SK-N-SH treated with all-trans-retinoic acid at 6 μM for 48 hours (cell line): ENCODE results near the gene DPF3.

ENCODE experiments used
- ATAC-seq: fragments of 200-7000 bp; cut with Tn5 transposase; 3 replicates; pipeline ENCODE4 v1.9.1; 2020; ENCODE audit warnings: mild to moderate bottlenecking, moderate library complexity
- ARNTL ChIP-seq: fragments of 450-650 bp; formaldehyde crosslinking; IDR thresholded peaks from 2 replicates; pipeline ENCODE4 v1.5.0; 2020; ENCODE audit warnings: low read depth, mild to moderate bottlenecking, moderate library complexity, borderline replicate concordance
- CSDC2 ChIP-seq: fragments of 250-450 bp; sonication (Bioruptor Pico); IDR thresholded peaks from 2 replicates; pipeline ENCODE4 v1.5.0; 2020; ENCODE audit warnings: mild to moderate bottlenecking, moderate library complexity
- ESRRG ChIP-seq: fragments of 250-450 bp; sonication (Bioruptor Pico); IDR thresholded peaks from 2 replicates; pipeline ENCODE4 v1.6.1; 2021; ENCODE audit warnings: mild to moderate bottlenecking
- GLIS3 ChIP-seq: fragments of 250-450 bp; sonication (Bioruptor Pico); IDR thresholded peaks from 2 replicates; pipeline ENCODE4 v1.5.0; 2020; ENCODE audit warnings: mild to moderate bottlenecking, moderate library complexity
- ISL1 ChIP-seq: fragments of 250-450 bp; sonication (Bioruptor Pico); IDR thresholded peaks from 2 replicates; pipeline ENCODE4 v2.1.2; 2022; ENCODE audit warnings: mild to moderate bottlenecking, moderate library complexity
- OSR1 ChIP-seq: fragments of 250-450 bp; sonication (Bioruptor Pico); IDR thresholded peaks from 2 replicates; pipeline ENCODE4 v1.8.0; 2022; ENCODE audit warnings: moderate library complexity, mild to moderate bottlenecking, inconsistent platforms
- PPARA ChIP-seq: fragments of 250-450 bp; sonication (Bioruptor Pico); IDR thresholded peaks from 2 replicates; pipeline ENCODE4 v1.5.0; 2020; ENCODE audit warnings: mild to moderate bottlenecking, borderline replicate concordance
- RARB ChIP-seq: fragments of 250-450 bp; sonication (Bioruptor Pico); IDR thresholded peaks from 2 replicates; pipeline ENCODE4 v1.8.0; 2021; ENCODE audit warnings: mild to moderate bottlenecking, moderate library complexity
- TCF4 ChIP-seq: fragments of 250-450 bp; sonication (Bioruptor Pico); IDR thresholded peaks from 2 replicates; pipeline ENCODE4 v1.8.0; 2021; ENCODE audit warnings: mild to moderate bottlenecking, moderate library complexity, borderline replicate concordance
- ZC3H10 ChIP-seq: fragments of 250-450 bp; sonication (Bioruptor Pico); IDR thresholded peaks from 2 replicates; pipeline ENCODE4 v1.5.1; 2021; ENCODE audit warnings: mild to moderate bottlenecking, moderate library complexity
- ZFP3 ChIP-seq: fragments of 250-450 bp; sonication (Bioruptor Pico); IDR thresholded peaks from 2 replicates; pipeline ENCODE4 v1.5.0; 2020; ENCODE audit warnings: mild to moderate bottlenecking, moderate library complexity
- ZFP30 ChIP-seq: fragments of 450-650 bp; formaldehyde crosslinking; IDR thresholded peaks from 2 replicates; pipeline ENCODE4 v1.5.0; 2022; ENCODE audit warnings: mild to moderate bottlenecking, moderate library complexity
- ZNF565 ChIP-seq: fragments of 450-650 bp; formaldehyde crosslinking; conservative IDR thresholded peaks from 2 replicates; pipeline ENCODE4 v1.5.0; 2020; ENCODE audit warnings: low read depth, mild to moderate bottlenecking, moderate library complexity
- ZNF70 ChIP-seq: fragments of 450-650 bp; formaldehyde crosslinking; IDR thresholded peaks from 2 replicates; pipeline ENCODE4 v1.5.0; 2020; ENCODE audit warnings: mild to moderate bottlenecking, moderate library complexity
- ZNF8 ChIP-seq: fragments of 450-650 bp; formaldehyde crosslinking; IDR thresholded peaks from 2 replicates; pipeline ENCODE4 v1.5.0; 2020; ENCODE audit warnings: mild to moderate bottlenecking, moderate library complexity
- TF ChIP-seq, protein P1 (sequence below): fragments of 250-450 bp; sonication (Bioruptor Pico); IDR thresholded peaks from 2 replicates; pipeline ENCODE4 v1.5.0; 2020; ENCODE audit warnings: mild to moderate bottlenecking, moderate library complexity
- TF ChIP-seq, protein P2 (sequence below): fragments of 250-450 bp; sonication (Bioruptor Pico); IDR thresholded peaks from 2 replicates; pipeline ENCODE4 v1.5.1; 2020; ENCODE audit warnings: low read depth, mild to moderate bottlenecking, moderate library complexity
- TF ChIP-seq, protein P3 (sequence below): fragments of 250-450 bp; sonication (Bioruptor Pico); IDR thresholded peaks from 2 replicates; pipeline ENCODE4 v1.8.0; 2020; ENCODE audit warnings: mild to moderate bottlenecking, moderate library complexity, borderline replicate concordance

The DPF3 gene

DNA sequence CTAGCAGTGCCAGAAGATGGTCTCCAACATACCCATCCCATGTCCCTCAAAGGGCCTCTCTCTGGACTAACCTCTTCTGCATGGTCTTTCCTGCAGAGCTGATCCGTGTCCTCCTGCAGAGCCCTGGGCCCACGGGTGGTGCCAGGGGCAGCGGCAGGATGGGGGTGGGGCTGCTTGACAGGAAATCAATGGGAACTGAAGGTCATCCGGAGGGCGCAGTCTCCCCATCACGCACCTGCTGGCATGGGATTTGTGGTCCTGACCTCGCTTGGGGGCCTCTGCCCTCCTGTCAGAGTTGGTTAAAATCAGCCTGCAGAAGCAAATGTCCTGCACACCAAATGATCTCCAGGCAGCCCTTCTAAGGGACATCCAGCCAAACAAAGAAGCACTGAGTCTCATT is 110.2 kb downstream of the DPF3 start (continued):
- TF ChIP-seq, protein P1, sequence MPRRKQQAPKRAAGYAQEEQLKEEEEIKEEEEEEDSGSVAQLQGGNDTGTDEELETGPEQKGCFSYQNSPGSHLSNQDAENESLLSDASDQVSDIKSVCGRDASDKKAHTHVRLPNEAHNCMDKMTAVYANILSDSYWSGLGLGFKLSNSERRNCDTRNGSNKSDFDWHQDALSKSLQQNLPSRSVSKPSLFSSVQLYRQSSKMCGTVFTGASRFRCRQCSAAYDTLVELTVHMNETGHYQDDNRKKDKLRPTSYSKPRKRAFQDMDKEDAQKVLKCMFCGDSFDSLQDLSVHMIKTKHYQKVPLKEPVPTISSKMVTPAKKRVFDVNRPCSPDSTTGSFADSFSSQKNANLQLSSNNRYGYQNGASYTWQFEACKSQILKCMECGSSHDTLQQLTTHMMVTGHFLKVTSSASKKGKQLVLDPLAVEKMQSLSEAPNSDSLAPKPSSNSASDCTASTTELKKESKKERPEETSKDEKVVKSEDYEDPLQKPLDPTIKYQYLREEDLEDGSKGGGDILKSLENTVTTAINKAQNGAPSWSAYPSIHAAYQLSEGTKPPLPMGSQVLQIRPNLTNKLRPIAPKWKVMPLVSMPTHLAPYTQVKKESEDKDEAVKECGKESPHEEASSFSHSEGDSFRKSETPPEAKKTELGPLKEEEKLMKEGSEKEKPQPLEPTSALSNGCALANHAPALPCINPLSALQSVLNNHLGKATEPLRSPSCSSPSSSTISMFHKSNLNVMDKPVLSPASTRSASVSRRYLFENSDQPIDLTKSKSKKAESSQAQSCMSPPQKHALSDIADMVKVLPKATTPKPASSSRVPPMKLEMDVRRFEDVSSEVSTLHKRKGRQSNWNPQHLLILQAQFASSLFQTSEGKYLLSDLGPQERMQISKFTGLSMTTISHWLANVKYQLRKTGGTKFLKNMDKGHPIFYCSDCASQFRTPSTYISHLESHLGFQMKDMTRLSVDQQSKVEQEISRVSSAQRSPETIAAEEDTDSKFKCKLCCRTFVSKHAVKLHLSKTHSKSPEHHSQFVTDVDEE: no peak
- TF ChIP-seq ZFP3 (CRISPR knock-in tag) (no peak), RARB (CRISPR knock-in tag) (no peak), GLIS3 (CRISPR knock-in tag) (no peak), ISL1 (no peak), ZC3H10 (no peak), ZFP30 (CRISPR knock-in tag) (no peak)
- TF ChIP-seq, protein P2, sequence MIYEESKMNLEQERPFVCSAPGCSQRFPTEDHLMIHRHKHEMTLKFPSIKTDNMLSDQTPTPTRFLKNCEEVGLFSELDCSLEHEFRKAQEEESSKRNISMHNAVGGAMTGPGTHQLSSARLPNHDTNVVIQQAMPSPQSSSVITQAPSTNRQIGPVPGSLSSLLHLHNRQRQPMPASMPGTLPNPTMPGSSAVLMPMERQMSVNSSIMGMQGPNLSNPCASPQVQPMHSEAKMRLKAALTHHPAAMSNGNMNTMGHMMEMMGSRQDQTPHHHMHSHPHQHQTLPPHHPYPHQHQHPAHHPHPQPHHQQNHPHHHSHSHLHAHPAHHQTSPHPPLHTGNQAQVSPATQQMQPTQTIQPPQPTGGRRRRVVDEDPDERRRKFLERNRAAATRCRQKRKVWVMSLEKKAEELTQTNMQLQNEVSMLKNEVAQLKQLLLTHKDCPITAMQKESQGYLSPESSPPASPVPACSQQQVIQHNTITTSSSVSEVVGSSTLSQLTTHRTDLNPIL (CRISPR knock-in tag): no peak

DNA sequence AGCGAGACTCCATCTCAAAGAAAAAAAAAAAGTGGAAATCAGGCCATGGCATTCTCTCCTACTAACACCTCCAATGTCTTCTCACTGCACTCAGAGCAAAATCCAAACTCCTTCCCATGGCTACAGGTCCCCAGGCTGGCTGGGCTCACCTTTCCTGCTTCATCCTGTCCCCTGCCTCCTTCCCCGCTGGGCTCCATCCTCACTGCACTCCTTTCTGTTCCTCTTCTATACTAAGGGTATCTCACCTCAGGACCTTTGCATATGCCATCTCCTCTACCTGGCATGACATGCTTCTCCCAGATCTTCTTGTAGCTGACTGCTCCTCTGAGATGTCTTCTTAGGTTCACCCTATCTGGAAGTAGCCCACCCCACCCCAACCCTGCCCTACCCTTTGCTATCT is 111.1 kb downstream of the DPF3 start:
- TF ChIP-seq, protein P1: no peak
- TF ChIP-seq ZNF8 (CRISPR knock-in tag): no peak
- TF ChIP-seq, protein P3, sequence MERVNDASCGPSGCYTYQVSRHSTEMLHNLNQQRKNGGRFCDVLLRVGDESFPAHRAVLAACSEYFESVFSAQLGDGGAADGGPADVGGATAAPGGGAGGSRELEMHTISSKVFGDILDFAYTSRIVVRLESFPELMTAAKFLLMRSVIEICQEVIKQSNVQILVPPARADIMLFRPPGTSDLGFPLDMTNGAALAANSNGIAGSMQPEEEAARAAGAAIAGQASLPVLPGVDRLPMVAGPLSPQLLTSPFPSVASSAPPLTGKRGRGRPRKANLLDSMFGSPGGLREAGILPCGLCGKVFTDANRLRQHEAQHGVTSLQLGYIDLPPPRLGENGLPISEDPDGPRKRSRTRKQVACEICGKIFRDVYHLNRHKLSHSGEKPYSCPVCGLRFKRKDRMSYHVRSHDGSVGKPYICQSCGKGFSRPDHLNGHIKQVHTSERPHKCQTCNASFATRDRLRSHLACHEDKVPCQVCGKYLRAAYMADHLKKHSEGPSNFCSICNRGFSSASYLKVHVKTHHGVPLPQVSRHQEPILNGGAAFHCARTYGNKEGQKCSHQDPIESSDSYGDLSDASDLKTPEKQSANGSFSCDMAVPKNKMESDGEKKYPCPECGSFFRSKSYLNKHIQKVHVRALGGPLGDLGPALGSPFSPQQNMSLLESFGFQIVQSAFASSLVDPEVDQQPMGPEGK (CRISPR knock-in tag): no peak
- no peak for TF ChIP-seq ISL1
- no peak for TF ChIP-seq CSDC2
- TF ChIP-seq ARNTL (CRISPR knock-in tag): no peak
- no peak for TF ChIP-seq OSR1 (CRISPR knock-in tag)
- TF ChIP-seq TCF4 (CRISPR knock-in tag): no peak

DNA sequence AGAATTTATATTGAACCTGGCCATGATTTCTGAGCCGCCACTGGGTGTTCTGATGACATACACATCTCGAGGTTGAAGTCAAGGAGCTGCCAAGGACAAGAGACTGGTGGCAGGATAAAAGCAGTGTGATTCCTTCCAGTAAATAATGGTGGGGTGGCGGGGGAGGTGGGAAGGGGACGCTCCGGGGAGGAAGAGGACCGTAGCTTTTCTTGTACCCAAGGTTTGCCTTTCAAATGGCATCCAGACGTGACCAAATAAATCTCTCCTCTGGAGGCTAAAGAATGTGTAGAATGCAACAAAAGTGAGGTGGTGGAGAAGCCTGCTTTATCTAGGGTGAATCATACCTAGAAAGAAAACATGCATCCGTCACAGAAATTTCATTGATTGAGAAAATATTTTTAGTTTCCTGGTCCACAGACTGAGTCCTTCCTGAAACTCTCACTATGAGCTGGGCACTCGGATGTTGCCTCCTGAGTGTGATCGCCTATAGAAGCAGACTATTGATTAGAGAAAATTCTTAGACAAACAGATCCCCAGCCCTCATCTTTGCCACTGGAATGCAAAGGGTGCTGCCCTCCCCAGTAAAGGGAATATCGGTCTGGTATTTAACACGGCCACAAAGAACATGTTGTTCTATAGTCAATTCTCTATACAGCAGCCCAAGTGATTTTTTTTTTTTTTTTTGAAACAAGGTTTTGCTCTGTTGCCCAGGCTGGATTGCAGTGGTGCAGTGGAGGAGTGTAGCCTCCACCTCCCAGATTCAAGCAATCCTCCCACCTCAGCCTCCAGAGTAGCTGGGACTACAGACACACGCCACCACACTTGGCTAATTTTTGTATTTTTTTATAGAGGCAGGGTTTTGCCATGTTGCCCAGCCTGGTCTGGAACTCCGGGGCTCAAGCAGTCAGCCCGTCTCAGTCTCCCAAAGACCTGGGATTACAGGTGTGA is 112.1 kb downstream of the DPF3 start:
- TF ChIP-seq ZNF565 (CRISPR knock-in tag): no peak
- TF ChIP-seq ARNTL (CRISPR knock-in tag): no peak
- TF ChIP-seq, protein P3 (CRISPR knock-in tag): no peak
- no peak for TF ChIP-seq ZNF8 (CRISPR knock-in tag)
- TF ChIP-seq GLIS3 (CRISPR knock-in tag): no peak
- TF ChIP-seq CSDC2: no peak
- TF ChIP-seq PPARA (CRISPR knock-in tag): no peak
- no peak for TF ChIP-seq RARB (CRISPR knock-in tag)
- TF ChIP-seq ZNF70: no peak
- no peak for TF ChIP-seq ISL1
- TF ChIP-seq ZC3H10: no peak
- TF ChIP-seq, protein P2 (CRISPR knock-in tag): no peak
- TF ChIP-seq ESRRG (CRISPR knock-in tag): no peak
- TF ChIP-seq, all 23 proteins: peak for 0
- peak; percentile 84 for ATAC-seq

More for the DNA sequence above, 111.1 kb downstream of the DPF3 start:
- no peak for ATAC-seq
